Hepatocyte (in vitro differentiated cells): ENCODE data around the gene CEBPG.

Source experiments
- EZH2 ChIP-seq: fragments of 200-600 bp; sonication (generic); IDR thresholded peaks from 2 replicates; pipeline ENCODE4 v1.6.1; 2016; ENCODE audit warnings: antibody characterized with exemption, mild to moderate bottlenecking, borderline replicate concordance
- EZH2phosphoT487 ChIP-seq: fragments of 200-600 bp; sonication (generic); IDR thresholded peaks from one replicate; pipeline ENCODE4 v1.6.1; 2018; ENCODE audit warnings: antibody characterized with exemption, mild to moderate bottlenecking, low read depth, moderate library complexity; ENCODE audit not compliant: unreplicated experiment, severe bottlenecking
- TF ChIP-seq, protein P1 (sequence below): fragments of 200-600 bp; sonication (generic); IDR thresholded peaks from 2 replicates; pipeline ENCODE4 v1.5.1; 2016; ENCODE audit warnings: antibody characterized with exemption, mild to moderate bottlenecking; ENCODE audit not compliant: poor library complexity

DNA sequence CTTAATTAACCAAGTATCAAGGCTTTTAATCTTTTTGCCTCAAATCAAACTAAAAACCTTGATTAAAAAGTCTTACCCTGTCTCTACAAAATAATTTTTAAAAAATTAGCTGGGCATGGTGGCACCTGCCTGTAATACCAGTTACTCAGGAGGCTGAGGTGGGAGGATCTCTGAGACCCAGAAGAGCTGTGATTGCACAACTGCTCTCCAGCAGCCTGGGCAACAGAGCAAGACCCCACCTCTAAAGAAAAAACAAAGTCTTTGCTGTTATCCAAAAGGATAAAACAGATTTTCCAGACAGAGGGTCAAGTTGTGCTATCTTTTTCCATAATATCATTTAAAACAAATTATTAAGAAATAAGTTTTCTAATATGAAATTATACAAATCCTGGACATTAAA is 26.8 kb upstream of the CEBPG start:
- TF ChIP-seq EZH2 (no peak), EZH2phosphoT487 (no peak)
- TF ChIP-seq, protein P1, sequence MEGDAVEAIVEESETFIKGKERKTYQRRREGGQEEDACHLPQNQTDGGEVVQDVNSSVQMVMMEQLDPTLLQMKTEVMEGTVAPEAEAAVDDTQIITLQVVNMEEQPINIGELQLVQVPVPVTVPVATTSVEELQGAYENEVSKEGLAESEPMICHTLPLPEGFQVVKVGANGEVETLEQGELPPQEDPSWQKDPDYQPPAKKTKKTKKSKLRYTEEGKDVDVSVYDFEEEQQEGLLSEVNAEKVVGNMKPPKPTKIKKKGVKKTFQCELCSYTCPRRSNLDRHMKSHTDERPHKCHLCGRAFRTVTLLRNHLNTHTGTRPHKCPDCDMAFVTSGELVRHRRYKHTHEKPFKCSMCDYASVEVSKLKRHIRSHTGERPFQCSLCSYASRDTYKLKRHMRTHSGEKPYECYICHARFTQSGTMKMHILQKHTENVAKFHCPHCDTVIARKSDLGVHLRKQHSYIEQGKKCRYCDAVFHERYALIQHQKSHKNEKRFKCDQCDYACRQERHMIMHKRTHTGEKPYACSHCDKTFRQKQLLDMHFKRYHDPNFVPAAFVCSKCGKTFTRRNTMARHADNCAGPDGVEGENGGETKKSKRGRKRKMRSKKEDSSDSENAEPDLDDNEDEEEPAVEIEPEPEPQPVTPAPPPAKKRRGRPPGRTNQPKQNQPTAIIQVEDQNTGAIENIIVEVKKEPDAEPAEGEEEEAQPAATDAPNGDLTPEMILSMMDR: no peak
